Endothelial cell (in vitro differentiated cells): ENCODE data around the gene FOXK1. TPM values are rescaled to one million over a fixed set of nuclear protein-coding genes. Genes with fewer than 3 reads are reported as not detected.

Source experiments
- DNase-seq: peaks from one replicate; pipeline ENCODE4 v3.0.0; 2021; ENCODE audit warnings: low spot score
- H3K27ac Mint-ChIP-seq: one replicate; pipeline ENCODE4 v1.8.0; 2021; ENCODE audit warnings: mixed read lengths, inconsistent platforms; ENCODE audit not compliant: unreplicated experiment
- H3K27me3 Mint-ChIP-seq: one replicate; pipeline ENCODE4 v1.8.0; 2021; ENCODE audit warnings: mild to moderate bottlenecking, moderate library complexity, mixed read lengths, inconsistent platforms; ENCODE audit not compliant: unreplicated experiment
- H3K36me3 Mint-ChIP-seq: one replicate; pipeline ENCODE4 v1.8.0; 2021; ENCODE audit warnings: mild to moderate bottlenecking, low read depth, mixed read lengths, inconsistent platforms; ENCODE audit not compliant: unreplicated experiment
- H3K4me1 Mint-ChIP-seq: one replicate; pipeline ENCODE4 v1.8.0; 2021; ENCODE audit warnings: mild to moderate bottlenecking, mixed read lengths, inconsistent platforms; ENCODE audit not compliant: unreplicated experiment
- H3K4me3 Mint-ChIP-seq: one replicate; pipeline ENCODE4 v1.8.0; 2021; ENCODE audit warnings: mild to moderate bottlenecking, mixed read lengths, inconsistent platforms; ENCODE audit not compliant: unreplicated experiment
- H3K9me3 Mint-ChIP-seq: one replicate; pipeline ENCODE4 v1.8.0; 2021; ENCODE audit warnings: mixed read lengths, inconsistent platforms; ENCODE audit not compliant: unreplicated experiment
- CTCF ChIP-seq: fragments of 200-600 bp; sonication (generic); IDR thresholded peaks from one replicate; pipeline ENCODE4 v1.5.0; 2021; ENCODE audit warnings: antibody characterized with exemption; ENCODE audit not compliant: unreplicated experiment
- total RNA-seq: library from RNA; stranded (reverse); fragmentation: NEBNext Ultra II Directional; extraction: Animal tissue kit (Norgen Biotek cat#: 25700); gene quantifications from one replicate; pipeline ENCODE4 v1.2.1, GENCODE V29; 2021; ENCODE audit not compliant: unreplicated experiment

The FOXK1 gene
- total RNA-seq, 1 donor from 2014 or later, result 73.8 TPM

DNA sequence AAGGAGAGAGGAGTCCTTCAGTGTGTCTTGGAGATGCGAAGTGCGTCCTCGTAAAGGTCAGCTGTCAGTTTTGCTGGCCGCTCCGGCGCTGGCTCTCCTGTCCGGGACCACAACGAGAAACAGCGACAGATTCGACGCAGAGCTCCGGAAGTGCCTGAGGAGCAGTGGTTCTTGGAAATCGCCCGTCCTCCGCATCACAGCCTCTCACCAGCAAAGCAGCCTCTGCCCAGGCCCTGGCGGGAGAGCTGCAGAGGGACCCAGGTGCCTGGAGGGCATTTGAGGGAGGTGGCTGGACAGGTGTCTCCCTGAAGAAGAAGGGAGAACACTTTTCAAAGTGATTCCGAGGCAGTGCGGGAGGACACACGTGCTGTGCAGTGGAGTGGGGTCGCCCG is 81.7 kb downstream of the FOXK1 start:
- DNase-seq, result no peak
- Mint-ChIP-seq H3K9me3 (no peaks in the 10 kb centered on the region), H3K27me3 (peaks cover 26% of the 10 kb centered on the region), H3K4me3 (no peak overlapping the region), H3K27ac (no peak overlapping the region), H3K36me3 (peaks cover 26% of the 10 kb centered on the region), H3K4me1 (peaks cover 4% of the 10 kb centered on the region)
- no peak for TF ChIP-seq CTCF

DNA sequence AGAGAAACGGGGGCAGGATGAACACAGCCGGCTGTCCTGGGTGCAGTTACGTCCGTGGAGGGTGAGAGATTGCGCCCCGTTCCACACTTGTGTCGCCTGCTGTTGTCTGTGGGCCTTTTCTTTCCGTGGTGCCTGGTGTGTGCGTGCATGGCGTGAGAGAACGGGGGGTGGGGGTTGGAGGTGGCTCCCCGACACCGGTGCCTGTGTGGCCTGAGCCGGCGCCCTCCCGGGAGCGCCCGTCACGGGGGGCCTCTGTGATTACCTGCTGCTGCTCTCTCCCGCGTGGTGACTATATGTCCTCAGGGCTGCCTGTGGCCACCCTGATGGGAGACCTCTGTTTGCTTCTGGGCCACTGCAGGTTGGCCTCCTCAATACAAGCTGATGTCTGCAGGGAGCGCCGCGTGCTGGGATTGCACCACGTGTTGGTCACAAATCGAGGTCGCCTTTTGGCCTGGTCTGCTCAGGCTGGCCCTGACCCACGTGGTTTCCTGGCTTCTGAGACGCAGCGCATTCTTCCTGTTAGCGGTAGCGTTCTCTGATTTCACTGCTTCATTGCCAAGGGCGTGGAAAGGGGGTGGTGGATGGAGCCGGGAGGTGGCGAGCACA is 82.4 kb downstream of the FOXK1 start:
- H3K4me1 Mint-ChIP-seq, result peaks cover 4% of the 10 kb centered on the region

GRCh38 chr7:4765776-4766490 is 83.8 kb downstream of the FOXK1 start:
- Mint-ChIP-seq H3K36me3 (peaks cover 27% of the 10 kb centered on the region), H3K4me3 (no peak overlapping the region), H3K4me1 (peaks cover 4% of the 10 kb centered on the region), H3K27ac (no peak overlapping the region), H3K27me3 (peaks cover 35% of the 10 kb centered on the region), H3K9me3 (no peaks in the 10 kb centered on the region)
- TF ChIP-seq CTCF, result peak; percentile 0
- DNase-seq, result no peak

More for the DNA sequence above, 82.4 kb downstream of the FOXK1 start:
- no peak for DNase-seq
- Mint-ChIP-seq H3K36me3 (peaks cover 26% of the 10 kb centered on the region), H3K4me3 (peak overlapping the region; percentile 56), H3K27ac (peak overlapping the region; percentile 30), H3K27me3 (peaks cover 31% of the 10 kb centered on the region), H3K9me3 (no peaks in the 10 kb centered on the region)
- TF ChIP-seq CTCF, result no peak

DNA sequence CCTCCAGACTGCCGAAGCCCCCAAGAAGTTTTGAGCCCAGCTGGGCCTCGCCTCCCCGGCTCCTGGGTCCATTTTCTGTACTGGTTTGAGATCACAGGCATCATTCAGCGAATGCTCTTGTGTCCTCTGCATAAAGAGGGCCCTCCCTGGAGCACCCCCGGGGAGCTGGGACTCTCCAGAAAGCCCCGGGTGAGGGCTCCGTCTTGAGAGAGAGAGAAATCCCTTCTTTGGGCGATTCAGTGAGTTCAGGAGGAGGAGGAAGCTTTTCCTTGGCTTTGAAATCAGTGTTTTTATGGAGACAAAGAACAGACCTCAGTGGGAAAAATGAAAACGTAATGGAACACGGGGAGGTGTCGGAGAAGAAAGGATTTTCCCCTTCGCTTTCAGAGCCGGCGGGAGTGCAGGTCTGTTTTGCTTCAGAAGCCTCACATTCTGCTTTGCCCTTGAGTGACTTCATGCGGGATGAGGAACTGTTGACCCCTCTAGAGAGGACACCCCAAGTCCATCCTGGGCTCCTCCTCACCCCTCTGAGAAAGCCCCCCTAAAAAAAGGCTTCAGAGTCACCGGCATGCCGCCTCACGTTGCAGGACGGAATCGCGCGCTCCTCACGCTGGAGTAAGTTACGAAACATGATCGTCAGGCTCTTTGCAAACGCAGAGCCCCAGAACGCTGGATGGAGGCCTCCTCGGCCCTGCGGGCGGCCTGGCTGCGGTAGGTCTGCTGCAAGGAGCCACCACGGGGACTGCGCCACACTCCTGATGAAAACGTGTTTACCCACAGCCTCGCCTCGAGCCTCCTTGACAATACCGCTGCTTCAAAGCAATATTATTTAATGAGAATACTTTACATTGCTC is 84.8 kb downstream of the FOXK1 start:
- H3K27ac Mint-ChIP-seq, result no peak overlapping the region
- no peak for TF ChIP-seq CTCF
- H3K4me3 Mint-ChIP-seq, result peak overlapping the region; percentile 11
- H3K27me3 Mint-ChIP-seq, result peaks cover 35% of the 10 kb centered on the region
- peaks cover 21% of the 10 kb centered on the region for H3K36me3 Mint-ChIP-seq
- H3K4me1 Mint-ChIP-seq, result peaks cover 4% of the 10 kb centered on the region
- H3K9me3 Mint-ChIP-seq, result no peaks in the 10 kb centered on the region
- no peak for DNase-seq
